ENCODE results near the gene GTF3C5. TPM values are rescaled to one million over a fixed set of nuclear protein-coding genes. Genes with fewer than 3 reads are reported as not detected.

GTF3C5 gene
- total RNA-seq, 1 experiment from 2014 or later = 104 TPM

- ATAC-seq = no peak
Measured at GRCh38 chr9:133066181-133066983, 35.6 kb downstream of the GTF3C5 start.

More at GRCh38 chr9:133066181-133066983, 35.6 kb downstream of the GTF3C5 start:
- Mint-ChIP-seq H3K27me3 (ENCODE audit: low read depth) (no peaks in the 10 kb centered on the region), H3K36me3 (no peaks in the 10 kb centered on the region), H3K9me3 (no peaks in the 10 kb centered on the region), H3K4me1 (peaks cover 8% of the 10 kb centered on the region), H3K27ac (no peak overlapping the region), H3K4me3 (no peak overlapping the region)
- no peak for DNase-seq (ENCODE audit: low spot score)
- ChIA-PET POLR2A (no interaction called here), CTCF (interaction anchor here (1.1 to 1.4 kb wide), 3 partner anchors 17 to 78 kb away, joined by 3 to 4 read pairs (median 4); no protein-coding TSS in a partner anchor)
- TF ChIP-seq ZNF532 (CRISPR knock-in tag; IDR thresholded peaks at IDR 0.05; ENCODE audit: borderline replicate concordance) = no peak
- TF ChIP-seq ZNF121 (CRISPR knock-in tag; IDR thresholded peaks at IDR 0.05) = no peak
- TF ChIP-seq ZNF138 (CRISPR knock-in tag; conservative IDR thresholded peaks at IDR 0.05) = no peak
- TF ChIP-seq EMX1 (CRISPR knock-in tag; IDR thresholded peaks at IDR 0.05) = no peak
- no peak for TF ChIP-seq SMAD4 (CRISPR knock-in tag; IDR thresholded peaks at IDR 0.05)
- TF ChIP-seq NR3C1 (CRISPR knock-in tag; conservative IDR thresholded peaks at IDR 0.05; ENCODE audit: low read depth) = no peak
- TF ChIP-seq CREM (CRISPR knock-in tag; IDR thresholded peaks at IDR 0.05) = no peak
- TF ChIP-seq NFATC4 (CRISPR knock-in tag; IDR thresholded peaks at IDR 0.05) = no peak
- TF ChIP-seq ZNF263 (CRISPR knock-in tag; IDR thresholded peaks at IDR 0.05; ENCODE audit: low read depth) = no peak
- no peak for TF ChIP-seq NFE2L1 (CRISPR knock-in tag; IDR thresholded peaks at IDR 0.05)
- no peak for TF ChIP-seq ZNF416 (CRISPR knock-in tag; IDR thresholded peaks at IDR 0.05)
- no peak for TF ChIP-seq ZNF425 (CRISPR knock-in tag; conservative IDR thresholded peaks at IDR 0.05)
- TF ChIP-seq CDX4 (CRISPR knock-in tag; IDR thresholded peaks at IDR 0.05; ENCODE audit: borderline replicate concordance) = no peak
- TF ChIP-seq TEAD1 (CRISPR knock-in tag; IDR thresholded peaks at IDR 0.05) = no peak
- no peak for TF ChIP-seq IRF2 (CRISPR knock-in tag; IDR thresholded peaks at IDR 0.05; ENCODE audit: borderline replicate concordance, low read depth)
- no peak for TF ChIP-seq ZMAT4 (CRISPR knock-in tag; IDR thresholded peaks at IDR 0.05)
- TF ChIP-seq, protein P1, sequence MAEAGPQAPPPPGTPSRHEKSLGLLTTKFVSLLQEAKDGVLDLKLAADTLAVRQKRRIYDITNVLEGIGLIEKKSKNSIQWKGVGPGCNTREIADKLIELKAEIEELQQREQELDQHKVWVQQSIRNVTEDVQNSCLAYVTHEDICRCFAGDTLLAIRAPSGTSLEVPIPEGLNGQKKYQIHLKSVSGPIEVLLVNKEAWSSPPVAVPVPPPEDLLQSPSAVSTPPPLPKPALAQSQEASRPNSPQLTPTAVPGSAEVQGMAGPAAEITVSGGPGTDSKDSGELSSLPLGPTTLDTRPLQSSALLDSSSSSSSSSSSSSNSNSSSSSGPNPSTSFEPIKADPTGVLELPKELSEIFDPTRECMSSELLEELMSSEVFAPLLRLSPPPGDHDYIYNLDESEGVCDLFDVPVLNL (CRISPR knock-in tag; IDR thresholded peaks at IDR 0.05; ENCODE audit: borderline replicate concordance, low read depth) = no peak
- no peak for TF ChIP-seq RORB (CRISPR knock-in tag; IDR thresholded peaks at IDR 0.05)
- TF ChIP-seq GTF2I (CRISPR knock-in tag; conservative IDR thresholded peaks at IDR 0.05) = no peak

All from WTC11 (cell line).